NB4 (cell line): ENCODE data around the gene PDE8B.

ENCODE experiments used
- DNase-seq: peaks from one replicate; pipeline ENCODE4 v3.0.0; 2010; ENCODE audit warnings: low read depth
- H3K4me3 ChIP-seq: one replicate; pipeline ENCODE4 v1.5.1; 2011; ENCODE audit warnings: mild to moderate bottlenecking, low read depth, low read length, moderate library complexity
- MYC ChIP-seq: IDR thresholded peaks from 2 replicates; pipeline ENCODE4 v1.6.1; 2011; ENCODE audit warnings: low read depth, low read length
- POLR2A ChIP-seq: IDR thresholded peaks from 2 replicates; pipeline ENCODE4 v1.6.1; 2011; ENCODE audit warnings: mild to moderate bottlenecking; ENCODE audit not compliant: insufficient read length; ENCODE audit errors: extremely low read depth
- TF ChIP-seq, protein P1 (sequence below): IDR thresholded peaks from one replicate; pipeline ENCODE4 v1.5.1; 2012; ENCODE audit warnings: low read depth, low read length
- TF ChIP-seq, protein P2 (sequence below): IDR thresholded peaks from 2 replicates; pipeline ENCODE4 v1.6.1; 2011; ENCODE audit warnings: low read depth, low read length

PDE8B gene

DNA sequence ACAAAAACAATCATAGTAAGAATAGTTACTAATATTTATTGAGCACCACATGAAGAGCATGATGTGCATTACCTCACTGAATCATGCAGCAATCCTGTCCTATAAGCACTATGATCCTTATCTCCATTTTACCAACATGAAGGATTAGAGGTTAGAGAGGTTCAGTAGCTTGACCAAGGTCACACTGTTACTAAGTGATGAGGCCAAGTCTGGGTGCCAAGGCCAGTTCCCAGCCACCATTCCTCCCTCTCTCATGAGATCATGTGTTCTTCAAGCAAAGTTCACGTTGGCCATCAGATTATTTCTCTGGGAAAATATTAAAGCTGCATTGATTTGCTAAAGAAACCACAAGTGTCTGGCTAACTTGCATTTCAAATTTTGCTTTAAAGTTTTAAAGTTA, 31.0 kb downstream of the PDE8B start:
- no peak for DNase-seq
- no peak overlapping the region for H3K4me3 ChIP-seq
- TF ChIP-seq MYC (no peak), POLR2A (no peak)
- TF ChIP-seq, protein P1, sequence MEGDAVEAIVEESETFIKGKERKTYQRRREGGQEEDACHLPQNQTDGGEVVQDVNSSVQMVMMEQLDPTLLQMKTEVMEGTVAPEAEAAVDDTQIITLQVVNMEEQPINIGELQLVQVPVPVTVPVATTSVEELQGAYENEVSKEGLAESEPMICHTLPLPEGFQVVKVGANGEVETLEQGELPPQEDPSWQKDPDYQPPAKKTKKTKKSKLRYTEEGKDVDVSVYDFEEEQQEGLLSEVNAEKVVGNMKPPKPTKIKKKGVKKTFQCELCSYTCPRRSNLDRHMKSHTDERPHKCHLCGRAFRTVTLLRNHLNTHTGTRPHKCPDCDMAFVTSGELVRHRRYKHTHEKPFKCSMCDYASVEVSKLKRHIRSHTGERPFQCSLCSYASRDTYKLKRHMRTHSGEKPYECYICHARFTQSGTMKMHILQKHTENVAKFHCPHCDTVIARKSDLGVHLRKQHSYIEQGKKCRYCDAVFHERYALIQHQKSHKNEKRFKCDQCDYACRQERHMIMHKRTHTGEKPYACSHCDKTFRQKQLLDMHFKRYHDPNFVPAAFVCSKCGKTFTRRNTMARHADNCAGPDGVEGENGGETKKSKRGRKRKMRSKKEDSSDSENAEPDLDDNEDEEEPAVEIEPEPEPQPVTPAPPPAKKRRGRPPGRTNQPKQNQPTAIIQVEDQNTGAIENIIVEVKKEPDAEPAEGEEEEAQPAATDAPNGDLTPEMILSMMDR: no peak
- TF ChIP-seq, protein P2, sequence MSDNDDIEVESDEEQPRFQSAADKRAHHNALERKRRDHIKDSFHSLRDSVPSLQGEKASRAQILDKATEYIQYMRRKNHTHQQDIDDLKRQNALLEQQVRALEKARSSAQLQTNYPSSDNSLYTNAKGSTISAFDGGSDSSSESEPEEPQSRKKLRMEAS: no peak

DNA sequence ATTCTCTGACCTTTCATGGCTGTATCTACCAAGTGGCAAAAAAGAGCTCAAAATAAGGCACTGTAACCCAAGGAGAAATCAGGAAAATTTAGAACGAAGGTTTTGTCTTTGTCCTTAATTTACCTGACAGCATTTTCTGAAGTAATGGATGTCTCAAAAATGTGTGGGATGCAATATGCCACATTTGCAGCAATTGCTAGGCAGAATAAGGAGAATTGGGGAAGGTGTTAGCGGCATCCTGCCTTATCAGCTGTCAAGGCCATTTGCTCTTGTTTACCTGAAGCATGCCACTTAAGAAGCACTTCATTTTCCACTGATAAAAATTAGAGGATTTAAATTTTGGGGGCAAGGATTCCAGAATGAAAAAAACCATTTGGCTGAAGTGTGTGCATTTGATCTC, 39.0 kb downstream of the PDE8B start:
- TF ChIP-seq, protein P1: no peak
- TF ChIP-seq, protein P2: no peak
- TF ChIP-seq MYC: no peak
- TF ChIP-seq POLR2A: no peak
- DNase-seq: no peak
- no peak overlapping the region for H3K4me3 ChIP-seq

DNA sequence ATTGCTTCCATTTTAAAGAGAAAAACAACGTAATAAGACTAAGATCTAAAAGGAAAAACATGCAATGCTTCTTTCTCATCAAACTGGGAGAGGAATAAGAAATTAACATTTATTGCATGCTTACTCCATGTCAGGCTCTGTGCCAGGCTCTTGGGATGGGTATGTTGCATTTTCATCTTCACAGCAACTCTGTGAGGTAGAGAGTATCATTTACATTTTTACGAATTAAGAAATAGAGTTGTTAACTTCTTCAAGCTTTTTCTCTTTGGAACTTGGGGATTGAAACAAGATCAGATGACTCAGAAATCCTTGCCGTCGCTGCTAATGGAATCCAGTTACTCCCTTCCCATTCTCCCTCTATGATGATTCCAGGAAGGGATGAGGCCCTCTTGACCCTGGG, 39.5 kb downstream of the PDE8B start:
- TF ChIP-seq, protein P1: no peak
- TF ChIP-seq POLR2A: no peak
- no peak for TF ChIP-seq MYC
- TF ChIP-seq, protein P2: no peak
- no peak overlapping the region for H3K4me3 ChIP-seq
- DNase-seq: no peak

DNA sequence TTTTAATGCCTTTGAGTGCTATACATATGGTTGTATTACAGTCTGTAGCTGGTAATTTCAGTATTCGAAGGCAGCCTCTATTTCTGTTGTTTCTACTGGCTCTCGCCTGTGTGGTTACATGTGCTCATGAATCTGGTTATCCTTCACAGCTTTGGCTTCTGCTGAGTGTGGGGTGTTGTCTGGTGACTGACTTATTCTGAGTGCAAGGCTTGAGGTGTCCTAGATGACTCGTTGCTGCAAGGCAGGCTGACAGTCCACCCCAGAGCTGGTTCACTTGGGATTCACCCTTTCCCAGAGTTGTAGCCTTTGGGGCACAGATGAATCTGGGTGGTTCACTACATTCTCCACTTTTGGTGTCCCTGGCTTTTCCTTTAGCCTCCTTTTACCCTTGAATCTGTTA, 41.4 kb downstream of the PDE8B start:
- TF ChIP-seq, protein P1: no peak
- TF ChIP-seq POLR2A: no peak
- no peak for TF ChIP-seq MYC
- TF ChIP-seq, protein P2: no peak
- no peak for DNase-seq
- H3K4me3 ChIP-seq: no peak overlapping the region

DNA sequence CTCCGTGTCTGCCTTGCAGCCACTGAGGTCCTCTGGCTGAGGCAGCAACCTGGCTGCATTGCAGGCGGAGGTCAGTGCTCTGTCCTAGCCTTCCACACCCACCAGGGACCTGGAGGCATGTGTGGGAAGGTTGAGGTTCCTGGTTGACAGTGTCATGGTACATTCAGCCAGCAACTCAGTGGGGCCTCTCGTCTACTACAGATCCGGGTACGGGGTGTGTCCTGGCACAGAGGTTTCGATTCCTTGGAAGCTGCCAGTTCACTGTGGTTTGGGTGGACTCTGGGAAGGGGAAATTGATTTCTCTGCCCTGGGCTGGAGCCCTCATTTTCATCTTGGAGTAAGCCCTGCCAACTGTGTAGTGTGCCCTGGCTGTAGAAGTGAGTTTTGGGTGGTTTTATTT, 45.1 kb downstream of the PDE8B start:
- TF ChIP-seq MYC: no peak
- no peak overlapping the region for H3K4me3 ChIP-seq
- DNase-seq: no peak

DNA sequence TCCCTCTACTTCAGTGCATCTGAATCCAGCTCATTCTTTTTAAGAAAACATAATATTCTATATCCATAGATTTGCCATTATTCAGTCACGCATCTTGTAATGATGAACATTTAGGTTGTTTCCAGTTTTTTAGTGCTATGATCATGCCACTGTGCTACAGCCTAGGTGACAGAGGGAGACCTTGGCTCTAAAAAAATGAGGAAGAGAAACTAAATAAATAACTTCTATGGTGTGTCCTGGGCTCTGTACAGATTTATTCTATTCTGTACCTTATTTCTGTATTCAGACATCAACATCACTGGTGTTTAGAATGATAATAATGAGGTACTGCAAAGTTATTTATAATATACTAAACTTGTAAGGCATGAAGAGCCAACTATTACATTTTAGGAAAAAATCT, 45.9 kb downstream of the PDE8B start:
- H3K4me3 ChIP-seq: no peak overlapping the region
- no peak for DNase-seq
- TF ChIP-seq MYC (no peak), POLR2A (no peak)
- TF ChIP-seq, protein P1: no peak
- TF ChIP-seq, protein P2: no peak
